GM19467 (cell line): ENCODE results near the gene TRAPPC2.
"Not testable (repeated sequence)": the region's sequence is repeated elsewhere in the genome, so short reads cannot be mapped to it uniquely, and the experiment has no call there.

Source experiments
- ATAC-seq: cut with Tn5 transposase; IDR thresholded peaks from one replicate; pipeline ENCODE4 v1.9.1; 2021; ENCODE audit warnings: mild to moderate bottlenecking, moderate library complexity; ENCODE audit not compliant: unreplicated experiment

The TRAPPC2 gene

DNA sequence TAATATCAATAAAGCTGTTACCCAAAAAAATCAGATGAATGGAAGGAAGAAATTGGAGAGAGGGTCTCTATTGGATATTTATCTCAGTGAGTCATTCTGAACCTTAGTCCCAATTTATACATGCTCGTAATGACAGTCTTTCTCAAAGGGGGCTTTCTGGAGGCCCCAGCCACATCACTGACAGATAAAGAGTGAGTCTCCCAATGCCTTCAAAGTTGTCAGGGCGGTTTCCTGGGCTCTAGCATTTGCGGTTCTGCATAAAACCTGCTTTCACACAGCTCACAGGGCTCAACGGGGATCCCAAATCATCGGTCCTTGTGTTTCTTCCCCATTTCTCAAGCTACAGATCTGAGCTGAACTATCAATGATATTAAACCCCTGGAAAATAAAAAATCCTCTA is 64.2 kb downstream of the TRAPPC2 start:
- ATAC-seq = no peak

DNA sequence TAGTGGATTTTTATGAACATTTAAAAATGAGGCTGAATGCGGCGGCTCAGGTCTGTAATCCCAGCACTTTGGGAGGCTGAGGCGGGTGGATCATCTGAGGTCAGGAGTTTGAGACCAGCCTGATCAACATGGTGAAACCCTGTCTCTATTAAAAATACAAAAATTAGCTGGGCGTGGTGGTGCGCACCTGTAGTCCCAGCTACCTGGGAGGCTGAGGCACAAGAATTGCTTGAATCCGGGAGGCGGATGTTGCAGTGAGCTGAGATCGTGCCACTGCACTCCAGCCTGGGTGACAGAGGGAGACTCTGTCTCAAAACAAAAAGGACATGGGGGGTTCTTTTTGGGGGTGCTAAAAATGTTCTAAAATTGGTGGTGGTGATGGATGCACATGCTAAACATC is 64.7 kb downstream of the TRAPPC2 start:
- ATAC-seq = not testable (repeated sequence)

DNA sequence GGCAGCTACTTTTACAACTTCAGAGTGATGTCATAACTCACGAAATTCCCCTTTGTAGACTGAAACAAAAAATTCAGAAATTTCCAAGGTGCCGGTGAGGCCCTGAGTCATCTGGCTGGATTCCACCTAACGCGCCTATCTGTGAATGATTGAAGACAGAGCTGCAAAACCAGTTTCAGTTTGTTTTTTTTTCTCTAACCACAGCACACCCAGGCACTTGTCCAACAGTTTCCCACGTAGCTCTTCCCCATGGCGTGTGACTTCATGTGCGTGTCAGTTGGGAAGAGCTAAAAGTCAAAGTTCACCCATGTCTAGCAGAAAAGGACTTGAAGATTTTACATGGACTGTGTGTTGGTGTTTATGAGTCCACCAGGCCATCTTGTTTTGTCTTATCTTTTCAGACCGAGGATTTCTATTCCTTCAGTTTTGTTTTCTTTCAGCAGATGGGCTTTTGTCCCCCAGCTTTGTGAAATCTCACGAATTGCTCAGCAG is 65.1 kb downstream of the TRAPPC2 start:
- ATAC-seq = peak; percentile 87

DNA sequence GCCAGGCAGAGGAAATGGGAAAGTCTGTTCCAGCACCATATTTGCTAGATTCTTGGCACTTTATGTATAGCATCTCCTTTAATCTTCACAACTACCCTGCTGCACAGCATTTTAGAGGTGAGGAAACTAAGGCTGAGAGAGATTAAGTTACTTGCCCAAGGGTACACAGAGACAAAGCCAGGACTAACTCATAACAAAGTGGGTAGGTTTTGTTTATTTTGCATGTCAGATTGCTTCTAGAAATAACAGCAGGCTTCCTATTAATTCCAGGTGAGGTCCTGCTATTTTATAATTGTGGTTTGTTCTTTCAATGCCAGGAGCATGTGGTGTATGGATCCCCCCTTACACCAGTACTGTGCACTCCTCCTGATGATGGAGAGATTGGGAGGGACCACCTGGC is 66.5 kb downstream of the TRAPPC2 start:
- ATAC-seq = no peak

DNA sequence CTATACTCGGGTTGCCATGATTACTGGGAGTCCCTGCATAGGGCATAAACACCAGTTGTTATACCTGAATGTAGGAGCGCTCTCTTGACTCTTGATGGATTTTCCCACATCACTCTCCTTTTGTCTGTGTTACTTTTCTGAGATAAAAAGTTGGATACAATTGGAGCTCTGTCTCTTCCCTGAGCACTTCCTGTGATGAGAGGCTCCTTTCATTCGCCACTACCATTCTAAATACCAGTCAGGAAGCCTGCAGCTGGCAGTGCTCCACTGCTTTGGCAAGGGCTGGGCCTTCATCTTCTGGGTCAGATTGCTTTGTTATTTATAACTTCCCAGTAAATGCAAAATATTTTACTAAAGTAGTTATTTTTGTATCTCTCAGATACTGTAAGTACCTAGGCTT is 67.6 kb downstream of the TRAPPC2 start:
- no peak for ATAC-seq

DNA sequence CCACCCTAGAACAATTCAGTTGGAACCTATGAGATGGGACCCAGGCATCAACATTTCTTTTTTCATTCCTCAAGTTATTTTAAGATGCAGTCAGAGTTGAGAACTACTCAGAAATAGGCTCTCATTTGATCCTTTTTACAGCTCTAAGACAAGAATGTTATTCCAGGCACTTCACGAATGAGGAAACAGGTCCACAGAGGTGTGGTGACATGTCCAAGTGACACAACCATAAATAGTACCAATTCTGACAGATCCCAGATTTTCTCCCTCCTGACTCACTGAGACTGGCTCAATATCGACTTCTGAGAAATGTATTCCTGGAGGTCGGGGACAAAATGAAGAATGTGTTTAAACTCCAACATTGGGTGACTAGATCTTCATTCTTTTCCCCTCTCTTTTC is 70.4 kb downstream of the TRAPPC2 start:
- ATAC-seq = no peak

DNA sequence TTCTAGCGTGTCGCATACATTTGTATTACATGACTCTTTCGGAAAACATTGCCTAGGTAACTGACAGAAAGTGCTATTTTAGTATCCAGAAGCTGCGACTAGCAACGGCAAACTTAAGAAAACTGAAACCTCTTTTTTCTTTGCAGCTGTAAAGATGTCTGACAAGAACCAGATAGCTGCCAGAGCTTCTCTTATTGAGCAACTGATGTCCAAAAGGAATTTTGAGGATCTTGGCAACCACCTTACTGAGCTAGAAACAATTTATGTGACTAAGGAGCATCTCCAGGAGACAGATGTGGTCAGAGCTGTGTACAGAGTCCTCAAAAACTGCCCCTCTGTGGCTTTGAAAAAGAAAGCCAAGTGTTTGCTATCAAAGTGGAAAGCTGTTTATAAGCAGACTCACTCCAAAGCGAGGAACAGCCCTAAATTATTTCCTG is 72.0 kb downstream of the TRAPPC2 start:
- ATAC-seq = no peak
